Measurements from ENCODE around the gene MTMR1. TPM values are rescaled to one million over a fixed set of nuclear protein-coding genes. Genes with fewer than 3 reads are reported as not detected.

MTMR1 gene
- total and polyA plus RNA-seq, 2 donors (not counting 1 experiment from before 2014, with no cell fraction given): 30.8 to 67.5 TPM

DNA sequence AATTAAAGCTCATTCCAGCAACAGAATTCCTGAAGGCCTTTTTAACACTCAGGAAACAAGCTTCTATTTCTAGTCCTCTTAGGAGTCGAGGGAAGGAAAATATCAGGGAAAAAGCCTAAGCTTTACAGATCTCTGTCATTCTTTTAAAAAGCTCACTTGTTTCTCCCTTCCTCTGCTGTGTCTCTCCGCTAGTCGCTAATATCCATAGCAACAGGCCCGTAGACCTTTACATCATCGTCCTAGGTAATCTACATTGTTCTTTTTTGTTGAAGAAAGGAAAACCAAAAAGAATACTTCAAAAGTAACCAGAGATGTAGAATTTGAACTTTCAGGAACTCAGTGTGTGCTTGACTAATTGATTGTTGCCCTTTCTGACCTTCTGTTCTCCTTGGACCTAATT is 45.9 kb upstream of the MTMR1 start:
- CTCF ChIA-PET: no interaction called here
- H3K27ac Mint-ChIP-seq: no peak overlapping the region
- H3K4me3 ChIP-seq (ENCODE audit: control extremely low read depth in 1 of 5, extremely low read depth in 1 of 5, insufficient read depth in 1 of 5, low read depth in 2 of 5, low read length in 4 of 5): no peak overlapping the region
- no peak overlapping the region for H3K27ac ChIP-seq (ENCODE audit: low read length in 2 of 2)
- H3K4me1 Mint-ChIP-seq: no peaks in the 10 kb centered on the region
- intact Hi-C loops (cut with micrococcal nuclease): no loop called here
- POLR2A ChIA-PET: no interaction called here
- H3K9me3 Mint-ChIP-seq (ENCODE audit: insufficient read depth): no peaks in the 10 kb centered on the region
- ATAC-seq (ENCODE audit: low read depth) (no peak), DNase-seq (no peak)
- H2AFZ ChIP-seq (ENCODE audit: insufficient read depth, low read depth, low read length, poor library complexity, severe bottlenecking): no peak overlapping the region
- no CpG with 5 or more reads among the region's 5 CpGs for WGBS (ENCODE audit: insufficient coverage)
- H3K9me3 ChIP-seq (ENCODE audit: control extremely low read depth in 1 of 3, control insufficient read depth in 2 of 3, insufficient read depth in 1 of 3, low read length in 2 of 3): no peaks in the 10 kb centered on the region
- no peaks in the 10 kb centered on the region for H4K20me1 ChIP-seq (ENCODE audit: control insufficient read depth, insufficient read depth, low read length, poor library complexity, severe bottlenecking)
- no peaks in the 10 kb centered on the region for H3K4me1 ChIP-seq (ENCODE audit: control insufficient read depth in 2 of 2, insufficient read depth in 2 of 2, low read length in 2 of 2)
- TF ChIP-seq, protein P1, sequence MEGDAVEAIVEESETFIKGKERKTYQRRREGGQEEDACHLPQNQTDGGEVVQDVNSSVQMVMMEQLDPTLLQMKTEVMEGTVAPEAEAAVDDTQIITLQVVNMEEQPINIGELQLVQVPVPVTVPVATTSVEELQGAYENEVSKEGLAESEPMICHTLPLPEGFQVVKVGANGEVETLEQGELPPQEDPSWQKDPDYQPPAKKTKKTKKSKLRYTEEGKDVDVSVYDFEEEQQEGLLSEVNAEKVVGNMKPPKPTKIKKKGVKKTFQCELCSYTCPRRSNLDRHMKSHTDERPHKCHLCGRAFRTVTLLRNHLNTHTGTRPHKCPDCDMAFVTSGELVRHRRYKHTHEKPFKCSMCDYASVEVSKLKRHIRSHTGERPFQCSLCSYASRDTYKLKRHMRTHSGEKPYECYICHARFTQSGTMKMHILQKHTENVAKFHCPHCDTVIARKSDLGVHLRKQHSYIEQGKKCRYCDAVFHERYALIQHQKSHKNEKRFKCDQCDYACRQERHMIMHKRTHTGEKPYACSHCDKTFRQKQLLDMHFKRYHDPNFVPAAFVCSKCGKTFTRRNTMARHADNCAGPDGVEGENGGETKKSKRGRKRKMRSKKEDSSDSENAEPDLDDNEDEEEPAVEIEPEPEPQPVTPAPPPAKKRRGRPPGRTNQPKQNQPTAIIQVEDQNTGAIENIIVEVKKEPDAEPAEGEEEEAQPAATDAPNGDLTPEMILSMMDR (IDR thresholded peaks at IDR 0.05): no peak
- TF ChIP-seq EZH2 (IDR thresholded peaks at IDR 0.05; ENCODE audit: borderline replicate concordance, insufficient read depth, low read depth, low read length, poor library complexity, severe bottlenecking): no peak
- H3K27me3 ChIP-seq (replicated peaks in 1 of 4; ENCODE audit: control extremely low read depth in 1 of 4, control insufficient read depth in 3 of 4, insufficient read depth in 4 of 4, low read length in 3 of 4): no peaks in the 10 kb centered on the region
- no peak overlapping the region for H3K4me3 Mint-ChIP-seq
- H3K79me2 ChIP-seq (ENCODE audit: control insufficient read depth, insufficient read depth, low read length): no peaks in the 10 kb centered on the region
- H3K4me2 ChIP-seq (replicated peaks; ENCODE audit: low read depth, low read length, poor library complexity, severe bottlenecking): no peak overlapping the region
- H3K9ac ChIP-seq (ENCODE audit: low read length): no peak overlapping the region
- H3K36me3 ChIP-seq (replicated peaks in 1 of 2; ENCODE audit: control extremely low read depth in 1 of 2, control insufficient read depth in 1 of 2, extremely low read depth in 1 of 2, insufficient read depth in 2 of 2, low read length in 1 of 2): peaks cover 9 to 37% of the 10 kb centered on the region in 2 experiments
- no peaks in the 10 kb centered on the region for H3K27me3 Mint-ChIP-seq

DNA sequence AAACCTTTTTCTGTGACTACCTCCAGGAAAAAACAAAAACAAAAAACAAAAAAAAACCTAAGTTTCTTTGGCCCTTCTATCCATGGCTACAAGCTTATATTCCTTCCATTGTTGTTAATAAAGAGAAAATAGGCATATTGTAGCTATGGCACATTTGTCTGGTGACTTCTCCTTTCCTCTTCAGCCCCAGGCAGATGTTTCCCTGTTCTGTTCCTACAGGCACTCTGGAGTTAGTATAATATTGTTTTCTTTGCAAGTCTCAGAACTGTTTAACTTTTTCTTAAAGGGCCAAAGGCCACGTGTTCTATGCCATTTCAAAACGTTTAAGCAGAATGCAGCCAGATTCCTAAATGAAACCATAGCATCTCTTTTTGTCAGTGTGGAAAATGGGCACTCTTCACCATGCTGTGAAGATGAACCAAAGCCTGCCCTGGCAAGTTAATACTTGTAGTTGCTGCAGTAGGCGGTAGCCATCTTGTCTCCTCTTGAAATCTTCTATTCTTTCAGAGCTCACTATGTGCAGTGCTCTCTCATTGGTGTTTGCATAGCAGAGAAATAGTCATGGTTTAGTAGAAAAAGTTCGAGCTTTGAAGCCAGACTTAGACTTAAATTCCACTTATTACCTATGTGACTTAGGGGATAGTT is 44.8 kb upstream of the MTMR1 start:
- no peak overlapping the region for H3K4me3 Mint-ChIP-seq
- POLR2A ChIA-PET: no interaction called here

More for the DNA sequence above, 44.8 kb upstream of the MTMR1 start:
- CTCF ChIA-PET: no interaction called here
- no peaks in the 10 kb centered on the region for H3K79me2 ChIP-seq (ENCODE audit: control insufficient read depth, insufficient read depth, low read length)
- H3K4me2 ChIP-seq (replicated peaks; ENCODE audit: low read depth, low read length, poor library complexity, severe bottlenecking): no peak overlapping the region
- no peaks in the 10 kb centered on the region for H3K4me1 ChIP-seq (ENCODE audit: control insufficient read depth in 2 of 2, insufficient read depth in 2 of 2, low read length in 2 of 2)
- DNase-seq: no peak
- intact Hi-C loops (cut with micrococcal nuclease): no loop called here
- no peak overlapping the region for H2AFZ ChIP-seq (ENCODE audit: insufficient read depth, low read depth, low read length, poor library complexity, severe bottlenecking)
- no peak overlapping the region for H3K4me3 ChIP-seq (ENCODE audit: control extremely low read depth in 1 of 5, extremely low read depth in 1 of 5, insufficient read depth in 1 of 5, low read depth in 2 of 5, low read length in 4 of 5)
- TF ChIP-seq EZH2 (IDR thresholded peaks at IDR 0.05; ENCODE audit: borderline replicate concordance, insufficient read depth, low read depth, low read length, poor library complexity, severe bottlenecking): no peak
- TF ChIP-seq, protein P1 (IDR thresholded peaks at IDR 0.05): no peak
- WGBS (ENCODE audit: insufficient coverage): no CpG with 5 or more reads among the region's 4 CpGs
- Mint-ChIP-seq H3K9me3 (ENCODE audit: insufficient read depth) (no peaks in the 10 kb centered on the region), H3K27me3 (no peaks in the 10 kb centered on the region), H3K27ac (no peak overlapping the region), H3K4me1 (no peaks in the 10 kb centered on the region)
- no peaks in the 10 kb centered on the region for H4K20me1 ChIP-seq (ENCODE audit: control insufficient read depth, insufficient read depth, low read length, poor library complexity, severe bottlenecking)
- ATAC-seq (ENCODE audit: low read depth): no peak
- H3K36me3 ChIP-seq (replicated peaks in 1 of 2; ENCODE audit: control extremely low read depth in 1 of 2, control insufficient read depth in 1 of 2, extremely low read depth in 1 of 2, insufficient read depth in 2 of 2, low read length in 1 of 2): peaks cover 9 to 32% of the 10 kb centered on the region in 2 experiments
- H3K9me3 ChIP-seq (ENCODE audit: control extremely low read depth in 1 of 3, control insufficient read depth in 2 of 3, insufficient read depth in 1 of 3, low read length in 2 of 3): no peaks in the 10 kb centered on the region
- no peak overlapping the region for H3K27ac ChIP-seq (ENCODE audit: low read length in 2 of 2)
- H3K27me3 ChIP-seq (replicated peaks in 1 of 4; ENCODE audit: control extremely low read depth in 1 of 4, control insufficient read depth in 3 of 4, insufficient read depth in 4 of 4, low read length in 3 of 4): no peaks in the 10 kb centered on the region
- H3K9ac ChIP-seq (ENCODE audit: low read length): no peak overlapping the region
